SU-DHL-6 (cell line): ENCODE data around the gene TACSTD2.

Source experiments
- CTCF ChIP-seq: fragments of 200-600 bp; sonication (generic); IDR thresholded peaks from one replicate; pipeline ENCODE4 v1.5.1; 2017; ENCODE audit warnings: antibody characterized with exemption, mild to moderate bottlenecking, low read length, moderate library complexity; ENCODE audit not compliant: insufficient read depth, poor library complexity, severe bottlenecking
- EZH2phosphoT487 ChIP-seq: fragments of 200-600 bp; sonication (generic), shearing (Covaris generic); conservative IDR thresholded peaks from 2 replicates; pipeline ENCODE4 v1.6.1; 2018; ENCODE audit warnings: mild to moderate bottlenecking, antibody characterized with exemption, low read length, moderate library complexity, mixed read lengths

- TF ChIP-seq CTCF (no peak), EZH2phosphoT487 (no peak)
Measured at GRCh38 chr1:58543260-58543659, 33.8 kb downstream of the TACSTD2 start.
